Activated CD8-positive, alpha-beta memory T cell treated with anti-CD3 and anti-CD28 coated beads for 4 hours (primary cell): ENCODE data around the gene ENTHD1.
"Not testable (repeated sequence)": the region's sequence is repeated elsewhere in the genome, so short reads cannot be mapped to it uniquely, and the experiment has no call there.

Experiments used
- DNase-seq, 2 donors: peaks; one replicate each; pipeline ENCODE4 v3.0.0-alpha.2; 2020; ENCODE audit warnings: low read depth in 2 of 2

The ENTHD1 gene

DNA sequence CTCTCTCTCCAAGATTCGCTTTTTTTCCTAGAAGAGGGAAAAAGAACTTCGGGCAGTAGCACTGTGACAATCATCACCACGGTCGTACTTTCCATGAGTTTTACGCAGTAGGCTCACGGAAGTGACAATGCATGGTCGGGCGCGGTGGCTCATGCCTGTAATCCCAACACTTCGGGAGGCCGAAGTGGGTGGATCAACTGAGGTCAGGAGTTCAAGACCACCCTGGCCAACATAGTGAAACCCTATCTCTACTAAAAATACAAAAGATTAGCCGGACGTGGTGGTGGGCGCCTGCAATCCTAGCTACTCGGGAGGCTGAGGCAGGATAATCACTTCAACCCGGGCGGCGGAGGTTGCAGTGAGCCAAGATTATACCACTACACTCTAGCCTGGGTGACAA, 30.7 kb upstream of the ENTHD1 start:
- DNase-seq: no peak

DNA sequence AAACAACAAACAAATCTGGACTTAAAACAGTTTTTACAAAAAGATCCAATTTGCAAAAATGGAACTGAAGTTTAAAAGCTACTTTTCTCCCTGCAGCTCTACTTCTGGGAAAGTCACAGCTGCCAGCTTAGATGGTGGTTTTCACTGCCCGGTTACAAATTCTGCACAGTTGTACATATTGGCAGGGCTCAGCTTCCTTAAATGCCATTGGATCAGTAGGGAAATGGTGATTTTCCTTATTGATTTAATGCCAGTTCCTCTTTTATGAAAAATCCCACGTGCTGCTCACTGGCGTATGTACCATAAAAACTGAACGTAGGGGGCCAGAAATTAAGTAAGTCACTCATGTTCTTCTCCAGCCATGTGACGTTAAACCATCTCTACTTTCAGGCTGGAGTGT, 30.1 kb upstream of the ENTHD1 start:
- DNase-seq: no peak

DNA sequence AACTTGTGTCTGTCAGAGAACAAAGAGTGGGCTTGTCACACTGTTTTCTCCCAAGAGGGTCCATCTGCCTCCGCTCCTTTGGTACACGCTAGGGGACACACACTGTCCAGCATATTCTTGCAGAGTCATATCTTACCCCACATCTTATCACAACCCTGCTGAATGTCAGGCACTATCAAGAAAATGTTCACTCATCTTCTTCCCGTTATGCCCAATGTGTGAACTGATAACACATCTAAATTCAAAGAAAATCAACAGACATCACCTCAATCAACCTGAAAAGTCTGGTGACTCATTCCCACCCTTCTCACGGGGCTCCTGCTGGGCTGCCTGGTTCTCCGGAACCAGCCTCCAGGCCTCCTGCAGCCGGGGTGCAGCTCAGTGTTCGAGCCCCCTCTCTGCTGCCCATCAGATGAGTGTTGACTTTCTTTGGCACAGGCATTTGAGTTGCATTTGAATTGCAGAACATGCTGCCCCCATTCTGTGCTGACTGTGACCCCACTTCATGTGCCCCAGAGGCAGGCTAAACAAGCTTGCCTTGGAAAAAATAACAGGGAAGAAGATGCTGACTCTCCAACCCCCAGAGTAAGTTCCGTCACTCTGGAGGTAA, 26.7 kb upstream of the ENTHD1 start:
- DNase-seq: peak in 1 of 2 donors; percentile 52

DNA sequence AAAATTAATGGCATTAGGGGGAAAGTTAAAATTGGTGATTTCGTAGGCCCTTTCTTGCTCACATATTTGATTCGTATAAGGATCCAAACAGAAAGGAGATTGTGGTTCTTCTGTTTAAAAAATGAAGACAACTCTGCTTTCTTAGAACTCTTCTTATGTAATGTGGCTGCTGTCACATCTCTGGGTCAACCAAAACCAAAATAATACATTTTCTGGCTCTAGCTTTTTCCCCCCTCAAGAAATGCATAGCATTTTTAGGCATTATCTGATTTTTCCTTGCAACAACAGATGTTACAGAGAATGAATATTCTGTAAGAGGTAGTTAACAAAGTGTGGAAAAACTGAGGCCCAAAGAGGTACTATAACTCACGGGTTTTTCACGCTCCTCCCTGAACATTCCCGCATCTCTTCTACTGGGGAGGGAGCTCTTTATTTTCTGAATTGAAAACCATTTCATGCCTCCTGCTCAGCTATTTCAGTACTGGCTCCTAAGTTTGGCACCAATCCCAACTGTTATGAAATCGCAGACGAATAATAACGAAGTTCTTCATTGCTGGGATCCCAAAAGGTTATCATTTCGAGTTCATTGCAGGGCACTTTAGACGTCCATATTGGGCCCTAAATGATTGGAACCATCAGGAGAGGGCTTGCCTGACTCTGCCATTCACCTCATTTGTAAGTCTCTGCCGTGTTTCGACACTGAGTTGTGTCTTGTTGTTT, 24.4 kb upstream of the ENTHD1 start:
- DNase-seq: no peak

DNA sequence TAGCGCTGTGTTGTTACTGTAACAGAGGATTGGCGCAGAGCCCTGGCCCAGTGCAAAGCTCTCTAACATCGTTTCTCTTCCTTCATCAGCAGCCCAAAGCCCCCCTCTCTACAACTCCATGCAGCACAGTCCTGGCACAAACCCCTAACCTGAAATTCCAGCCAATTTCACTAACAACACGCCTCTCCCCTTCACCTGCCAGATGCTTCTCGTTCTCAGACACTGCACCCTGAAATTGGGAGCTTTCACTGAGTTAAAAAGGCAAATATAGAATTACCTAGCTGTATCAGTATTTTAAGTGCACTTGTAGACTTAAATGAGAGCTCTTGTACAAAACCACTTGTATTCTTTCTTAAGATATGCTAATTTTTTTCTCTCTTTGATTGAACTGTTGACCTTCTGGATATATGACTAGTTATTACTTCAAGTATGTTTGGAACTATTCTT, 23.7 kb upstream of the ENTHD1 start:
- no peak for DNase-seq

DNA sequence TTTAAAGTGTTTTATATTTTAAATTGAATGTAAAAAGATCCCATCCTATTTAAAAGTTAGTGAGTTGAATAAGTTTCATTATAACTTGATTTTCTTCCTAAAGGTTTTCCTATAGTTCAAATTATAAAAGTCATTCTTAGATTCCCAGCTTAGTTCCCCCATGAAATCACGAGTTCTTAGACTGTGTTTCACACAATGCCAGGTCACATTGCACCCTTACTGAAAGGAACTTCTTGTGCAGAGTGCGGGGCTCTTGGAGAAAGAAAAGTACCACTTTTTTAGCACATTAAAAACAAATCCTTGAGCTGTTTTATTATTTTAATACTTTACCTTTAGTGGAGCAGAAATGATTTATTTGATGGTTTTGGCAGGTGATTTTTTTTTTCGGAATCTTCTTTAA, 22.9 kb upstream of the ENTHD1 start:
- no peak for DNase-seq

DNA sequence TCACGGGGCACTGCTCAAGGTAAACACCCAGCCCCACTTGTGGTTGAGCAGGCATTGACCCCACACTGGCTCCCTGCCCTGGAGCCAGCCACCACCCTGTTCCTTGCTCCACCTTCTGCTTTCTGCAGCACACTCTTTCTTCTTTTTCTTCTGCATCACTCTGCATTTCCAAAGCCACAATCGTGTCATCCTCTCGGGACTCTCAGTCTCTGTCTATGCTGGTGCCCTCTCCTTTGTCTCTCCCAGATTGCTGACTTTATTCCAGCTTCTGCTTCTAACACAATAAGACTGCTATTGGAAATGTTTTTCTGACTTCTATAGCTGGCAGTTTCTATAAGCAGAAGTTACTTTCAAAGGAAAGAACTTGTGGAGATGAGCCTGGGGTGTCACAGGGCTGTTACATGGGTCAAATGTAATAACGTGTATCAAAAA, 21.8 kb upstream of the ENTHD1 start:
- DNase-seq: no peak

DNA sequence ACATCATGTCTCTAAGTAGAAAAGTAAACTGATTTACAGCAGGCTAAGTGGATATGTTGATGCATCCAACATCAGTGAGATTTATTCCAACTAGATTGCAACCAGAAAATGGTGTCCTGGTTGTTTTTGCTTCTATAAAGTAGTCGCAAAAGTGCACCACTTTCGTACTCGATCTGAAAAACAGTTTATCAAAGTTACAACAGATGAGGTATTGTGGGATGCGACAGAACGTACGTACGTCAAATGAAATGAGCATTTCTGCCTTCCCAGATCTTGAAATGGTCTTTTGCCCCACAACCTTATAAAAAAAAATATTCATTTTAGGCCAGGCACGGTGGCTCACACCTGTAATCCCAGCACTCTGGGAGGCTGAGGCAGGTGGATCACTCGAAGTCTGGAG, 21.0 kb upstream of the ENTHD1 start:
- no peak for DNase-seq

DNA sequence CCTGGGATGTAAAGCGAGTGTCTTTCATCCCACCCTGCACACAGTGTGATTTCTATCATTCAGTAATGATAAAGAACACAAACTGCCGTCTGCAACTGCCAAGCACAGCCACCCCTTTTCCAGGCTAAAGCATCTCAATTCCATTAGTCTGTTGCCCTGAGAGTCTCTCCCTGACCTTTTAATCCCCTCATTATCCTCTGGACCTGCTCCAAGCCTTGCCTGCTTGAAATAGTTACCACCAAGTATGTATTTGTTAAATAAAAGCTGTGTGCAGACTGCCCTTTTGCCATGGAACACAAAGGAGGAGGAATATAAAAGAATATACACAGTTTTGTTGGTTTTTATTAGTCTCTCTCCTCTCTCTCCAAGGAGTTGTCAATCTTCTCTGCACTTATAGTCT, 20.3 kb upstream of the ENTHD1 start:
- no peak for DNase-seq

DNA sequence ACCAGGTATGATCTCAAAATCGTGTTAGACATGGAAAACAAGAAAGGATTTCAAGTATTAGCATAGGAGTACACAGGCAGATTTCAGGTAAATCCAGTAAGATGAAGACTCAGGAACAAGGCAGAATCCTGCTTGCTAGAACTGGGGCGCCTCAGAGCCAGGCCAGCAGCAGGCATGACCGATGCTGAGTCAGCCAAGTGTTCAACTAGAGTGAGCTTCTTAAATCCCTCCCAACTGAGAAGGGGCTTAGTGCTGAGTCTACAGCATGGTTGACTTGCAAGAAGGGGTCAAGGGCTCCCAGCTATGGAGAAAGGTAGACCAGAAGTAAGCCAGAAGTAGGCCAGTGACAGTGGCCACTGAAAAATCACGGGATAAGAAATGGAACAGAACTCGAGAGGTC, 19.8 kb upstream of the ENTHD1 start:
- no peak for DNase-seq

DNA sequence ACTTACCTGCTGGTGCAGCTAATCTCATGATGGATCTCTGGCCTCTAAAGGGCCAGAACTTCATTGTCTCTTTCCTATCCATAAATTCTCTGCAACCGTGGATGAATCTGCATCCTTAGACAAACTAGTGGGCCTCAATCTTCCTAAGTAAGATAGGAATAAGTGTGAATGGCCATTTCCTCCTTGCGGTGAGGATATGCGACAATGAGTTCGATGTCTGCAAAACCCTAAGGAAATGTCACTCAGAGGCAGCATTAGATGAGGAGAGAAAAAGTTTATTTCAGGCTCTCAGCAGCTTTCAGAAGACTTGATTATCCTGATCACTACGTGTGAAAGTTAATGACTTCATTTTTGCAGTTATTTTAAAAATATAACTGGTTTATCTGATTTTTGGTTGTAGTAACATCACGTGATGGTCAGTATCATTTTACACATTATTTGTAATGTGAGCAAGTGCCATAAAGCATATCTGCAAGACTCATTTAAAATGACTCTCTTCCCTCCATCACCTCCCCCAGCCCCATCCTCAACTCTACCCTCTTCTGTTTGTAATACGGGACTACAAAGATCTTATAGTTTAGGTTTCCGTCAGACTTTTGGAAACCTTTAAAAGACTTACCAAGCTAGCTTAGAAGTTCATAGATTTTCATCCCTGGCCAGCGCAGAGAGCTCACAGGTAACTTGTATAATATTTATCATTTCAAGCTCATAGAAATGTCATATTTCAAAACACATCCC, 17.5 kb upstream of the ENTHD1 start:
- no peak for DNase-seq

DNA sequence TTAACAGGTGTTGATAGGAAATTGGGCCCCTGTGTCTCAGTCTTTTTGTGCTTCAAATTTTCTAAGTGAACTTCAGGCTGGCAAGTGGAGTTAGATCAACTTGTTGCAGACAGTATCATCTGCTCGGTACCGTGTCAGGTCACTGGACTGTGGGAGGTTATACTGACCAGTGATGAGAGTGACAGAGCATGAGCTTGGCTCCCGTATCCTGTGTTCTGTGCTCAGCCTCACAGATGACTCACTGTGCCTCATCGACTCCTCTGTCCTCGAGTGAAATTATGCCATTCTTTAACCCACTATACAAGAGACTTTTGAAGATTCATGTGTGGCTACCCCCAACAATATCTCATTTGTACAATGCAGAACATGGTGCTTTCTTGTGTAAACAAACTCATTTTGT, 15.2 kb upstream of the ENTHD1 start:
- no peak for DNase-seq

DNA sequence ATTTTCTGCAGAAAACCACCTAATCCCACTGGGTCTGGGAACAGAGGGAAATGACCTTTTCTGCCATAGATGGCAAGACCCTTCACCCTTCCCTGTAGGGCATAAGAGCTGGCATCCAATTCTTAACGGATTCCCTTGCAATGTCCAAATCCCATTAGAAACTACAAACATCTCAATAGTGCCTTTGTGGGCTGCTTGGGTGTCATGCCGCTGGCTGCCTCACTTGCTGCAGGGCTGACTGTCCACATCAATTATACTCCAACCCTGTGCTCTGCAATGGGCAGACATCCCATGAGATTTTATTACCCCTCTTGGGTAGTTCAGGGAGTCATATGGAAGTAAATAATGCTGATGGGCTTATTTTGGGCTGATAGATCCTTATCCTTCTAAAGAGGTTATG, 14.6 kb upstream of the ENTHD1 start:
- no peak for DNase-seq

DNA sequence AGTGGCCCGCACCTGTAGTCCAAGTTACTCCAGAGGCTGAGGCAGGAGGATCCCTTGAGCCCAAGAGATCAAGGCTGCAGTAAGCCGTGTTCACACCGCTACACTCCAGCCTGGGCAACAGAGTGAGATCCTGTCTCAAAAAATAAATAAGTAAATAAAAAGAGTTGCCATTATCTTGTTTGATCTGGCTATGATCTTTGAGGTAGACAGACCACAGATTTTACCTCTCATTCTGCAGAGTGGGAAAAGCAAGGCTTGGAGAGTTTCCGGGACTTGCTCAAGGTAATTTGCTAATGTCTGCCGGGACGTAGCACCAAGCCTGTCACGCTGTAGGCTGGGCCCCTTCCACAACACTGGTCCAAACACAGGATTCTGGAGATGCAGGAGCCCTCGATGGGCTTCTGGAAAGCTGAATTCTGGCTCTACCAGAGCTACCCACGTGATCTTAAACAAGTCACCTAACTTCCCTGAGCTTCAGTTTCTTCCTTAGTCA, 14.1 kb upstream of the ENTHD1 start:
- no peak for DNase-seq

DNA sequence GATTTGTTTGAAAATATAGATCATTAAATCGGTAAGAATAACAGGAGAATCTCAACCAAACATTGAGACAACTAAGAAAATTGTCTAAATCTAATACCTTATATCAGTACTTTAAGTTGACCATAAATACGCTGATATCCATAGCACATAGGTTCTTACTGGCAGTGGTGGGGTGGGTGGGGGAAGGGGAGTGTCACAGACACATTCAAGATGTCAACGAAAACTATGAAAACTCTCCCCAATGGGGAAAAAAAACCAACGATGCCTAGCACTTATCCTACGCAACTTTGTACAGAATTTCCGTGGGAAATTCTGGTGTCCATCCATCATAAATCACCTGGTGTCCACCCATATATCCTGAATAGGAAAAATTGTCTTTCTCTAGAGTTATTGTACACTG, 13.5 kb upstream of the ENTHD1 start:
- DNase-seq: no peak

DNA sequence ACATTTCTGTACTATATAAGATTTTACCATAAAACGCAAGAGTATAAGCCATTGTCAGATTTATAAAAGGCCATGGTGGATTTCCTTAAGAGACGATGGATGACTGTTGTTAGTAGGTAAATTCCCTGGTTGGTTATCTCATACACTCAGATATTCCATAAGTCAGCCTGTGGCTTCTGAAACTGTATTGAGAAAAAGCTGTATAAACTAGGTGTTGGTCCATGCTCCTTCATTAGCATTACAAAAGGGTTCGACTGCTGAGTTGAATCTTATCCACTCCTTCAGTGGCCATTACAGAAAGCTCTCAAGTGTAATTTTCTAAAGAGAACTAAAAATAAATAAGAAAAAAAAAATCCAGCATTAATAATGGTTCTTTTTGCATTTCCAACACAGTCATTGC, 12.6 kb upstream of the ENTHD1 start:
- DNase-seq: no peak

DNA sequence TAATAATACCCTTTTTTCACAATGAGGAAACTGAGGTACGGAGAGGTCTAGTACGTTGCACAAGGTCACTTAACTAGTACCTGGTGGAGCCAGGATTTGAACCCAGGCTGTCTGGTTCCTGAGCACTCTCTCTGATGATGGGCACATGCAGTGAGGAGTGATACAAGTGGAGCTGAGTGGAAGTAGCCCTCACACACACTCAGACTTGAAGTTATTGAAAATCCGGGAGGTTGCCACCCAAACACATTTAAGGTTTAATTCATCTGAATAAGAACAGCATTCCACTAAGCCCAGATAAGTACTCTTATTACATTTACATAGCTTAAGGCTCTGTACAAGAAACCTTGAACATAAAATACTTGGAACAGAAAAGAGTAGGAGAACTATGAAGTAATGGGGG, 12.1 kb upstream of the ENTHD1 start:
- no peak for DNase-seq

DNA sequence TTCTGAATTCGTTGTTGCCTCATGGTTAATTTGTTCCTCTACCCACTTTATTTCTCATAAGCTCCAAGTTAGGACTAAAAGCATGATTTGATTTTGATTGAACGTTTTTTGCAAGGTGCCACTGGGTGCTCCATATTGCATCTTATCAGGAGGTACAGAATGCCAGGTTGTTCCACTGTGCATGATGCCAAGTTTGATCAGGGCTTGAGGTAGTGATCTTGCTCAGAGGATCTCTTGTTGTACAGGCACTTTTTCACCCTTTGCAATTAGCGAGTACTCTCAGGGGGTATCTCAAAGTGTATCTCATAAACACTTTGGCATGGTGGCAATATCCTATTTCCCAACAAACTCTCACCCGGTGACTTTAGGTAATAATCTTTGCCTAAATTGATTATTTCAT, 11.3 kb upstream of the ENTHD1 start:
- no peak for DNase-seq

DNA sequence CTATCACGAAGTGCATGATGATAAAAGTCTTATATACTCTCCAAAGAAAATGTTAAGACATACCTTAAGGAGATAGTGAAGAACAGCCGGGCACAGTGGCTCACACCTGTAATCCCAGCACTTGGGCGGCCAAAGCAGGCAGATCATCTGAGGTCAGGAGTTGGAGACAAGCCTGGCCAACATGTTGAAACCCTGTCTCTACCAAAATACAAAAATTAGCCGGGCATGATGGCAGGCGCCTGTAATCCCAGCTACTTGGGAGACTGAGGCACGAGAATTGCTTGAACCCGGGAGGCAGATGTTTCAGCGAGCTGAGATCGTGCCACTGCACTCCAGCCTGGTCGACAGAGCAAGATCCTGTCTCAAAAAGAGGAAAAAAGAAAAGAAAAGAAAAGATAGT, 10.5 kb upstream of the ENTHD1 start:
- not testable (repeated sequence) for DNase-seq

DNA sequence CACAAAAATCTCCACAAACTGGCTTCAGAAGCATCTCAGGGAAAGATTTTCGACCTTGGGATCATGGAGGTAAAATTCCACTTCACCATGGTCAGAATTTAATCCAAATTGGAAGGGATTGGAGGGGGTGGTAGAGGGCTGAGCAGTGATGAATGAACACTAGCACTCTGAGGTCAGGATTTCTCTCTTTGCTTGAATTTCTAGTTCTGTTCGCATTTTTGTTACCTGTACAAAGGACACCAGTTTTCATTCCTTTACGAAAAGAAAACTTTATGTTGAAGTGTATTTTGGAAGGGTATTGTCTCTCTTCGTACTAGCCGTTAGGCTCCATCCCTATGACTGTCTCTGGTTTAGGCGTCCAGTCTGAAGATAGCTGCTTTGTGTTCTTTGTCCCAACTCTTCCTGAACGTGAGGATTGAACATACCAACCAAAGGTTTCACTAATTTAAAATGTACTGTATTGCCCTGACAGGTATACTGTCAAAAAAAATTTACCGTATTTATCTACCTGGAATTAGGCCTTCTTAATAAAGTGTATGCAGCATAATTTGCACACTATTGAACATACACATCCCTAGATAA, 8.1 kb upstream of the ENTHD1 start:
- no peak for DNase-seq

DNA sequence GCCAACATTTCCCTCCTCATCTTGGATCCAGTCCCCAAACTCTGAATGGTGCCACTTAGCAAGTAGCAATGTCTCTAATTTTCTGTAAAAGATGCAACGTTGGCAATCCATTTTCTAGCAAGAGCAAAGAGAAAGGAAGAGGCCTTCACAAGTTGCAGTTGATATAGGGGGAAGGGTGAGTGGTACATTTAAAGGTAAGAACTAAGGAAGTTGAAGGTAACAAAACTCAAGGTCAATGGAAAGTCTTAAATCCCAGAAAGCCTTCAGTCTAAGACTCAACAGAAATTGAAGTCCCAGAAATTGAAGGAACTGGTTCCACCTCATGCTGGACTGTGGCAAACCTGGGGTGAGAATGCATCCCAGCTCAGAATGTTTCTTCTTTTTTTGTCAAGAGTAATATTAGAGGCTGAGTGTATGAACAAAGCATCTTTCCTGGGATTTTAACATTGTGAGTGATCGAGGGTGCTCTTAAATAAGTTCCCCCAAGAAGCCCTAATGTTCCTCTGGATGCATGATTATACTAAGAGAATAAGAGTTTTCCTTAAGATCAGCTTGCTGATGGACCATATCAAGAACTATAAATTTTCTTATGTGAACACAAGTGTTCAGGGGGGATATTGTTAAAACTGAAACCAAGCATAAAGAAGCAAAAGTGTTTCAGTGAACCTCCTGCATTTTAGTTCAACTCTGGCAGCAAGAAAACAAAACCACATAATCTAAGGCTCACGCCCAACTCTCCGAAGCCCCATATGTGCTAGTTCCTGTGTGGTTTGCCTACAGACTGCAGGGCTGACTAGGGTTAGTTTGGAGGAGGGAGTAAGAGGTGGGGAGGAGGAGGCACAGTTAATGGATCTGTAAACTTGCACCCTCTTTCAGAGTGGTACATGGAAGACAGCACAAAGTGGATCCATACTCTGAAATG, 7.0 kb upstream of the ENTHD1 start, which contains the start of gene GRAP2:
Gene GRAP2 (plus strand): TSS at position 779 of the 922 bp plus-strand sequence. CDS start 46,023 bp downstream, outside the sequence.
- DNase-seq: peak; percentile 29 to 64
